Hepatocyte (in vitro differentiated cells): Measurements from ENCODE around the gene MEIS1. TPM values are rescaled to one million over a fixed set of nuclear protein-coding genes. Genes with fewer than 3 reads are reported as not detected.

ENCODE experiments used
- DNase-seq: peaks from one replicate; pipeline ENCODE4 v3.0.0-alpha.2; 2016; ENCODE audit warnings: low spot score
- H2AFZ ChIP-seq: fragments of 200-600 bp; sonication (generic); 2 replicates; pipeline ENCODE4 v1.6.0; 2016; ENCODE audit warnings: antibody characterized with exemption, mild to moderate bottlenecking
- H3K27ac ChIP-seq: fragments of 200-600 bp; sonication (generic); 2 replicates; pipeline ENCODE4 v1.5.1; 2016; ENCODE audit warnings: mild to moderate bottlenecking
- H3K27me3 ChIP-seq: fragments of 200-600 bp; sonication (generic); 2 replicates; pipeline ENCODE4 v1.6.1; 2016
- H3K36me3 ChIP-seq: fragments of 200-600 bp; sonication (generic); replicated peaks from 2 replicates; pipeline ENCODE4 v1.5.1; 2016; ENCODE audit warnings: low read depth; ENCODE audit not compliant: insufficient read depth
- H3K4me1 ChIP-seq: fragments of 200-600 bp; sonication (generic); 2 replicates; pipeline ENCODE4 v1.5.1; 2016; ENCODE audit warnings: mild to moderate bottlenecking, moderate library complexity; ENCODE audit not compliant: insufficient read depth
- H3K4me2 ChIP-seq: fragments of 200-600 bp; sonication (generic); 2 replicates; pipeline ENCODE4 v1.6.0; 2016
- H3K4me3 ChIP-seq: fragments of 200-600 bp; sonication (generic); 2 replicates; pipeline ENCODE4 v1.5.1; 2016; ENCODE audit warnings: mild to moderate bottlenecking
- H3K79me2 ChIP-seq: fragments of 200-600 bp; sonication (generic); 2 replicates; pipeline ENCODE4 v1.6.0; 2017; ENCODE audit warnings: mild to moderate bottlenecking
- H3K9me2 ChIP-seq: fragments of 200-600 bp; sonication (generic); replicated peaks from 2 replicates; pipeline ENCODE4 v1.6.0; 2017; ENCODE audit warnings: mild to moderate bottlenecking; ENCODE audit not compliant: insufficient read depth
- H3K9me3 ChIP-seq: fragments of 200-600 bp; sonication (generic); 2 replicates; pipeline ENCODE4 v1.5.1; 2016; ENCODE audit warnings: low read depth, mild to moderate bottlenecking
- H4K20me1 ChIP-seq: fragments of 200-600 bp; sonication (generic); 2 replicates; pipeline ENCODE4 v1.6.0; 2016; ENCODE audit warnings: mild to moderate bottlenecking; ENCODE audit not compliant: insufficient read depth, poor library complexity, severe bottlenecking
- CTCF ChIP-seq: fragments of 200-600 bp; sonication (generic); IDR thresholded peaks from 2 replicates; pipeline ENCODE4 v1.5.1; 2016; ENCODE audit warnings: antibody characterized with exemption, mild to moderate bottlenecking; ENCODE audit not compliant: poor library complexity
- EZH2 ChIP-seq: fragments of 200-600 bp; sonication (generic); IDR thresholded peaks from 2 replicates; pipeline ENCODE4 v1.6.1; 2016; ENCODE audit warnings: antibody characterized with exemption, mild to moderate bottlenecking, borderline replicate concordance
- EZH2phosphoT487 ChIP-seq: fragments of 200-600 bp; sonication (generic); IDR thresholded peaks from one replicate; pipeline ENCODE4 v1.6.1; 2018; ENCODE audit warnings: antibody characterized with exemption, mild to moderate bottlenecking, low read depth, moderate library complexity; ENCODE audit not compliant: unreplicated experiment, severe bottlenecking
- WGBS: methylation state at CpG from one replicate; pipeline ENCODE4 v1.1.6; 2016; ENCODE audit warnings: low lambda C conversion rate; ENCODE audit errors: missing lambda C conversion rate; 5-methylcytosine and 5-hydroxymethylcytosine counted together
- polyA plus RNA-seq: library from polyadenylated mRNA; unstranded; fragments of >200 nt; fragmentation: Nextera tagmentation; extraction: Ambion mirVana; gene quantifications from 2 replicates; pipeline ENCODE4 v1.2.1, GENCODE V29; 2016
- total RNA-seq: library from RNA; depleted of rRNA; stranded (reverse); fragments of >200 nt; gene quantifications from 2 replicates; pipeline ENCODE4 v1.2.3, GENCODE V29; 2014

Gene MEIS1
- total and polyA plus RNA-seq, 2 experiments from 2014 or later, result 29.6 to 35.5 TPM

GRCh38 chr2:66496670-66497420 lies 61.9 kb downstream of the MEIS1 start:
- WGBS, result 67% methylated on average over 5 of the region's 5 CpGs

GRCh38 chr2:66497431-66498288 lies 62.7 kb downstream of the MEIS1 start:
- Histone ChIP-seq H3K9me2 (no peaks in the 10 kb centered on the region), H3K27ac (no peak overlapping the region), H3K27me3 (no peaks in the 10 kb centered on the region), H2AFZ (no peak overlapping the region), H3K79me2 (peaks cover 53% of the 10 kb centered on the region), H3K4me3 (no peak overlapping the region), H3K4me2 (no peak overlapping the region), H3K36me3 (no peaks in the 10 kb centered on the region), H4K20me1 (peaks cover 5% of the 10 kb centered on the region), H3K4me1 (no peaks in the 10 kb centered on the region), H3K9me3 (no peaks in the 10 kb centered on the region)
- DNase-seq, result no peak
- WGBS, result 89% methylated on average over 6 of the region's 6 CpGs
- TF ChIP-seq CTCF, result no peak
- TF ChIP-seq EZH2, result no peak
- TF ChIP-seq EZH2phosphoT487, result no peak

More at GRCh38 chr2:66496670-66497420, 61.9 kb downstream of the MEIS1 start:
- Histone ChIP-seq H3K9me3 (no peaks in the 10 kb centered on the region), H3K27ac (no peak overlapping the region), H3K9me2 (no peaks in the 10 kb centered on the region), H3K36me3 (no peaks in the 10 kb centered on the region), H3K27me3 (no peaks in the 10 kb centered on the region), H2AFZ (no peak overlapping the region), H4K20me1 (peaks cover 5% of the 10 kb centered on the region), H3K79me2 (peaks cover 56% of the 10 kb centered on the region), H3K4me2 (no peak overlapping the region), H3K4me1 (no peaks in the 10 kb centered on the region), H3K4me3 (no peak overlapping the region)
- DNase-seq, result no peak
- no peak for TF ChIP-seq CTCF
- no peak for TF ChIP-seq EZH2phosphoT487
- no peak for TF ChIP-seq EZH2

- Histone ChIP-seq H3K9me3 (no peaks in the 10 kb centered on the region), H3K9me2 (no peaks in the 10 kb centered on the region), H3K27me3 (no peaks in the 10 kb centered on the region), H3K36me3 (no peaks in the 10 kb centered on the region), H3K4me1 (no peaks in the 10 kb centered on the region), H4K20me1 (peaks cover 5% of the 10 kb centered on the region), H3K79me2 (peaks cover 48% of the 10 kb centered on the region), H3K27ac (no peak overlapping the region), H2AFZ (no peak overlapping the region), H3K4me3 (no peak overlapping the region), H3K4me2 (no peak overlapping the region)
- DNase-seq, result no peak
- TF ChIP-seq EZH2phosphoT487, result no peak
- WGBS, result 57% methylated on average over 5 of the region's 5 CpGs
Measured at GRCh38 chr2:66498289-66498975, 63.5 kb downstream of the MEIS1 start.
